Astrocyte (in vitro differentiated cells and primary cell): Measurements from ENCODE around the gene ARHGDIA.

ENCODE experiments used
- EZH2 ChIP-seq: IDR thresholded peaks from 2 replicates; pipeline ENCODE4 v1.6.1; 2012; ENCODE audit warnings: mild to moderate bottlenecking, low read length, inconsistent platforms; ENCODE audit not compliant: insufficient read depth
- TF ChIP-seq, protein P1 (sequence below): IDR thresholded peaks from 2 replicates; pipeline ENCODE4 v1.5.1; 2011; ENCODE audit warnings: low read depth, mild to moderate bottlenecking, inconsistent platforms, low read length, moderate library complexity; ENCODE audit not compliant: insufficient read depth

DNA sequence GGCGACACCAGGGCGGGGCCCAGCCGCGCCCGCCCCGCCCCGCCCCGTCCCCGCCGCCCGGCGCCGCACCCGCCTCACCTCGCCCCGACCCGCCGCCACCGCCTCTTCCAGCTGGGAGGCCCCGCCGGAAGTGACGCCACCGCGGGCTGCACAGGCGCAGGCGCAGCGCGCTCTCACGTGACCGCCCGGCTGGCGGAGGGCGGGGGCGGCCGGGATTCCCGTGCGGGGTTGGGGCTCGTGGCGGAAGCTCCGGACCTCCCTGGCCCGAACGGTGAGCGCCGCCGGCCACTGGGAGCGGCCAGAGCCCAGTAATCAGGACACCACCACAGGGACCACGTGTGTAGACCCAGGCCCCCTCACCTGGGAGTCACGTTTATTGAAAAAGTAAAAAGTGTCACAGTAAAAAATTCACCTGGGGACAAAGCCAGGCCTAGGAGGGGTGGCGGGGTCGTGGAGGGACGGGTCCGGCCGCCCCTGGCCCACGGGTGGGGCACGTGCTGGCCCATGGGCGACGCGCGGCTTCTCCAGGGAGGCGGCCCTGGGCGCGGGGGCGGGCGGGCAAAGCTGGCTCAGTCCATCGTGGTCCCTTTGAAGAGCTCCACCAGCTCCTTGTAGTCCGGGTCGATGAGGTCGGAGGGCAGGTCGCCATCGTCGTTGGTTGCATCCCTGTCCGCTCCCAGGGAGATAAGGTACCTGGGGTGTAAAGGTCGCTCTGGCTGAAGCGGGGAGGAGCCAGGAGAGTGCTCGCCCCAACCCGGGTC lies 37.8 kb downstream of the ARHGDIA start, which contains the start of gene MCRIP1:
- TF ChIP-seq, protein P1, sequence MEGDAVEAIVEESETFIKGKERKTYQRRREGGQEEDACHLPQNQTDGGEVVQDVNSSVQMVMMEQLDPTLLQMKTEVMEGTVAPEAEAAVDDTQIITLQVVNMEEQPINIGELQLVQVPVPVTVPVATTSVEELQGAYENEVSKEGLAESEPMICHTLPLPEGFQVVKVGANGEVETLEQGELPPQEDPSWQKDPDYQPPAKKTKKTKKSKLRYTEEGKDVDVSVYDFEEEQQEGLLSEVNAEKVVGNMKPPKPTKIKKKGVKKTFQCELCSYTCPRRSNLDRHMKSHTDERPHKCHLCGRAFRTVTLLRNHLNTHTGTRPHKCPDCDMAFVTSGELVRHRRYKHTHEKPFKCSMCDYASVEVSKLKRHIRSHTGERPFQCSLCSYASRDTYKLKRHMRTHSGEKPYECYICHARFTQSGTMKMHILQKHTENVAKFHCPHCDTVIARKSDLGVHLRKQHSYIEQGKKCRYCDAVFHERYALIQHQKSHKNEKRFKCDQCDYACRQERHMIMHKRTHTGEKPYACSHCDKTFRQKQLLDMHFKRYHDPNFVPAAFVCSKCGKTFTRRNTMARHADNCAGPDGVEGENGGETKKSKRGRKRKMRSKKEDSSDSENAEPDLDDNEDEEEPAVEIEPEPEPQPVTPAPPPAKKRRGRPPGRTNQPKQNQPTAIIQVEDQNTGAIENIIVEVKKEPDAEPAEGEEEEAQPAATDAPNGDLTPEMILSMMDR = no peak
- TF ChIP-seq EZH2 = no peak
